HL-60 (cell line): ENCODE data around the gene ARHGAP21.

ENCODE experiments used
- CTCF ChIP-seq: IDR thresholded peaks from one replicate; pipeline ENCODE4 v1.5.1; 2011; ENCODE audit warnings: low read length, control low read depth, inconsistent platforms; ENCODE audit not compliant: insufficient read depth
- POLR2AphosphoS5 ChIP-seq: IDR thresholded peaks from 2 replicates; pipeline ENCODE4 v1.6.1; 2012; ENCODE audit warnings: low read depth

- TF ChIP-seq CTCF (no peak), POLR2AphosphoS5 (no peak)
These were observed 55.4 kb downstream of the ARHGAP21 start for GRCh38 chr10:24668247-24668646.
